HEK293 (cell line): ENCODE measurements around the gene HIP1.
A peak's percentile ranks its signal among the peaks of the same experiment; 100 is the strongest.

ENCODE experiments used
- CTCF ChIA-PET: fragments of 350-600 bp; formaldehyde crosslinking; extraction: SDS; loops from one replicate; lab custom pipeline; 2021; ENCODE audit warnings: antibody characterized with exemption; lab: Yijun Ruan, JAX
- POLR2A ChIA-PET: fragments of 300-600 bp; formaldehyde crosslinking; extraction: SDS; loops from one replicate; lab custom pipeline; 2020; ENCODE audit warnings: antibody characterized with exemption, inconsistent platforms; lab: Yijun Ruan, JAX
- H3K27ac ChIP-seq: fragments of 200-500 bp; sonication (Bioruptor generic); 2 replicates; pipeline ENCODE4 v1.5.1; 2014; ENCODE audit warnings: low read depth, low read length, control low read depth, inconsistent platforms; ENCODE audit errors: extremely low read depth
- H3K36me3 ChIP-seq, 2 experiments: fragments of 200-500 bp in 1 of 2; sonication (Bioruptor generic) in 1 of 2; 1 replicate in 1 of 2; 2 replicates in 1 of 2; pipeline ENCODE4 v1.5.1; 2014 to 2017; ENCODE audit warnings: inconsistent platforms in 2 of 2, low read length in 2 of 2; ENCODE audit not compliant: control insufficient read depth in 2 of 2, insufficient read depth in 1 of 2
- H3K4me1 ChIP-seq: fragments of 200-500 bp; sonication (Bioruptor generic); 2 replicates; pipeline ENCODE4 v1.5.1; 2014; ENCODE audit warnings: mild to moderate bottlenecking, low read length, inconsistent platforms; ENCODE audit not compliant: control insufficient read depth, insufficient read depth
- H3K4me3 ChIP-seq: 2 replicates; pipeline ENCODE4 v1.5.1; 2011; ENCODE audit warnings: low read depth, mild to moderate bottlenecking, control low read depth, low read length, moderate library complexity
- H3K9me3 ChIP-seq: fragments of 200-500 bp; sonication (Bioruptor generic); 2 replicates; pipeline ENCODE4 v1.5.1; 2014; ENCODE audit warnings: low read depth, low read length, inconsistent platforms; ENCODE audit not compliant: control insufficient read depth, insufficient read depth
- CTCF ChIP-seq: fragments of 450-650 bp; formaldehyde crosslinking; IDR thresholded peaks from 2 replicates; pipeline ENCODE4 v1.5.1; 2016; ENCODE audit warnings: missing biosample characterization, missing genetic modification characterization
- FEZF1 ChIP-seq: fragments of 450-650 bp; formaldehyde crosslinking; IDR thresholded peaks from 2 replicates; pipeline ENCODE4 v1.5.1; 2016; ENCODE audit warnings: missing biosample characterization, missing genetic modification characterization
- GLIS1 ChIP-seq: fragments of 450-650 bp; formaldehyde crosslinking; IDR thresholded peaks from 2 replicates; pipeline ENCODE4 v1.5.1; 2016; ENCODE audit warnings: missing biosample characterization, missing genetic modification characterization
- HOXA7 ChIP-seq: sonication (generic); formaldehyde crosslinking; IDR thresholded peaks from 2 replicates; pipeline ENCODE4 v1.8.1; 2022; ENCODE audit warnings: missing genetic modification reagents, borderline replicate concordance
- KLF1 ChIP-seq: fragments of 450-650 bp; formaldehyde crosslinking; IDR thresholded peaks from 2 replicates; pipeline ENCODE4 v1.5.1; 2016; ENCODE audit warnings: missing biosample characterization, missing genetic modification characterization
- PRDM10 ChIP-seq: fragments of 450-650 bp; formaldehyde crosslinking; IDR thresholded peaks from 2 replicates; pipeline ENCODE4 v1.5.1; 2016; ENCODE audit warnings: missing biosample characterization, missing genetic modification characterization
- REST ChIP-seq: fragments of 450-650 bp; formaldehyde crosslinking; IDR thresholded peaks from 2 replicates; pipeline ENCODE4 v1.5.1; 2016; ENCODE audit warnings: missing biosample characterization, missing genetic modification characterization
- ZFHX2 ChIP-seq: fragments of 450-650 bp; formaldehyde crosslinking; conservative IDR thresholded peaks from 2 replicates; pipeline ENCODE4 v1.5.1; 2016; ENCODE audit warnings: missing biosample characterization, missing genetic modification characterization
- ZNF174 ChIP-seq: fragments of 450-650 bp; formaldehyde crosslinking; IDR thresholded peaks from 2 replicates; pipeline ENCODE4 v1.5.0; 2017; ENCODE audit warnings: missing biosample characterization, mild to moderate bottlenecking, missing genetic modification characterization
- ZNF362 ChIP-seq: fragments of 450-650 bp; formaldehyde crosslinking; IDR thresholded peaks from 2 replicates; pipeline ENCODE4 v1.5.1; 2016; ENCODE audit warnings: missing biosample characterization, missing genetic modification characterization
- ZNF423 ChIP-seq: fragments of 450-650 bp; formaldehyde crosslinking; IDR thresholded peaks from 2 replicates; pipeline ENCODE4 v1.5.1; 2016; ENCODE audit warnings: missing biosample characterization, missing genetic modification characterization
- ZNF488 ChIP-seq: fragments of 450-650 bp; formaldehyde crosslinking; IDR thresholded peaks from 2 replicates; pipeline ENCODE4 v1.5.1; 2016; ENCODE audit warnings: missing biosample characterization, missing genetic modification characterization
- ZNF600 ChIP-seq: fragments of 450-650 bp; formaldehyde crosslinking; IDR thresholded peaks from 2 replicates; pipeline ENCODE4 v1.5.1; 2016; ENCODE audit warnings: missing biosample characterization, missing genetic modification characterization
- ZNF626 ChIP-seq: fragments of 450-650 bp; sonication (Bioruptor Pico); formaldehyde crosslinking; IDR thresholded peaks from 2 replicates; pipeline ENCODE4 v1.5.1; 2018; ENCODE audit warnings: missing biosample characterization, missing genetic modification characterization, inconsistent platforms
- ZNF660 ChIP-seq: fragments of 450-650 bp; IDR thresholded peaks from 2 replicates; pipeline ENCODE4 v1.5.1; 2018; ENCODE audit warnings: missing biosample characterization, mild to moderate bottlenecking, missing genetic modification characterization
- ZNF692 ChIP-seq: fragments of 450-650 bp; formaldehyde crosslinking; IDR thresholded peaks from 2 replicates; pipeline ENCODE4 v1.5.1; 2016; ENCODE audit warnings: missing biosample characterization, missing genetic modification characterization
- ZSCAN5A ChIP-seq: fragments of 450-650 bp; formaldehyde crosslinking; IDR thresholded peaks from 2 replicates; pipeline ENCODE4 v1.5.1; 2016; ENCODE audit warnings: missing biosample characterization, missing genetic modification characterization

HIP1 gene

GRCh38 chr7:75650062-75650461 is 88.7 kb downstream of the HIP1 start:
- CTCF ChIA-PET: interaction anchor here (0.6 to 0.7 kb wide), 2 partner anchors 16 to 49 kb away, joined by 3 to 4 read pairs; no protein-coding TSS in a partner anchor
- H3K36me3 ChIP-seq: no peaks in the 10 kb centered on the region
- H3K4me1 ChIP-seq: no peaks in the 10 kb centered on the region
- POLR2A ChIA-PET: no interaction called here
- TF ChIP-seq ZNF660 (tag by site-specific recombination): no peak
- TF ChIP-seq ZSCAN5A (tag by site-specific recombination): no peak
- no peak for TF ChIP-seq ZNF174 (tag by site-specific recombination)
- no peak for TF ChIP-seq FEZF1 (tag by site-specific recombination)
- TF ChIP-seq ZNF423 (tag by site-specific recombination): no peak
- no peak for TF ChIP-seq ZFHX2 (tag by site-specific recombination)
- H3K27ac ChIP-seq: no peak overlapping the region
- H3K9me3 ChIP-seq: no peaks in the 10 kb centered on the region
- no peak overlapping the region for H3K4me3 ChIP-seq

GRCh38 chr7:75649462-75649861 is 89.3 kb downstream of the HIP1 start:
- H3K27ac ChIP-seq: no peak overlapping the region
- H3K4me1 ChIP-seq: no peaks in the 10 kb centered on the region
- no peak overlapping the region for H3K4me3 ChIP-seq
- H3K36me3 ChIP-seq: no peaks in the 10 kb centered on the region
- ChIA-PET CTCF (interaction anchor here (0.7 kb wide), 1 partner anchor 15 kb away, joined by 3 read pairs; no protein-coding TSS in a partner anchor), POLR2A (no interaction called here)
- TF ChIP-seq ZNF692 (tag by site-specific recombination) (0 out of 2 replicates have a peak, but pooled peaks have one; percentile 24), ZNF626 (tag by site-specific recombination) (no peak), ZNF362 (tag by site-specific recombination) (no peak), REST (tag by site-specific recombination) (no peak), HOXA7 (CRISPR knock-in tag) (no peak), PRDM10 (tag by site-specific recombination) (peak; percentile 30; the same call in 1 of the 2 replicates), KLF1 (tag by site-specific recombination) (peak; percentile 42; the same call in 1 of the 2 replicates), ZNF600 (tag by site-specific recombination) (no peak), CTCF (no peak), GLIS1 (tag by site-specific recombination) (peak; percentile 47), ZNF488 (no peak)
- no peaks in the 10 kb centered on the region for H3K9me3 ChIP-seq
